Lower leg skin (tissue), 4 donors: Measurements from ENCODE around the gene RPH3AL. TPM values are rescaled to one million over a fixed set of nuclear protein-coding genes. Genes with fewer than 3 reads are reported as not detected.
"Not testable (repeated sequence)": the region's sequence is repeated elsewhere in the genome, so short reads cannot be mapped to it uniquely, and the experiment has no call there.

Experiments
- DNase-seq, 2 donors: peaks; one replicate each; pipeline ENCODE4 v3.0.0-alpha.2; 2019; ENCODE audit warnings: low spot score in 2 of 2
- H3K4me3 ChIP-seq: fragments of 200-600 bp; sonication (generic); 2 replicates; pipeline ENCODE4 v1.5.1; 2017; ENCODE audit warnings: mild to moderate bottlenecking, low read depth; ENCODE audit not compliant: poor library complexity, severe bottlenecking
- POLR2A ChIP-seq, 2 donors: fragments of 450-650 bp; IDR thresholded peaks; one replicate each; pipeline ENCODE4 v1.6.1; 2016 to 2017; ENCODE audit warnings: antibody characterized with exemption in 2 of 2, mild to moderate bottlenecking in 1 of 2, moderate library complexity in 1 of 2
- whole genome bisulfite sequencing, 2 donors: methylation state at CpG; one replicate each; pipeline ENCODE4 v1.1.5; 2018; 5-methylcytosine and 5-hydroxymethylcytosine counted together
- intact Hi-C: fragments of 100-400 bp; cut with DNase I; formaldehyde crosslinking; loops from one replicate; pipeline ENCODE4 v1.15.0; 2023; ENCODE audit warnings: low total_unique reads
- total RNA-seq, 4 donors: library from RNA; depleted of rRNA; stranded (reverse); fragments of >200 nt; gene quantifications; one replicate each; pipeline ENCODE4 v1.1.0, GENCODE V29; 2016
- TF ChIP-seq, protein P1 (sequence below), 3 donors: fragments of 450-650 bp; IDR thresholded peaks; one replicate each; pipeline ENCODE4 v1.5.1; 2016; ENCODE audit warnings: antibody characterized with exemption in 3 of 3, mild to moderate bottlenecking in 3 of 3, moderate library complexity in 2 of 3

The RPH3AL gene
- total RNA-seq, 4 donors from 2014 or later = 8.6 to 22.9 (median 15.9) TPM

DNA sequence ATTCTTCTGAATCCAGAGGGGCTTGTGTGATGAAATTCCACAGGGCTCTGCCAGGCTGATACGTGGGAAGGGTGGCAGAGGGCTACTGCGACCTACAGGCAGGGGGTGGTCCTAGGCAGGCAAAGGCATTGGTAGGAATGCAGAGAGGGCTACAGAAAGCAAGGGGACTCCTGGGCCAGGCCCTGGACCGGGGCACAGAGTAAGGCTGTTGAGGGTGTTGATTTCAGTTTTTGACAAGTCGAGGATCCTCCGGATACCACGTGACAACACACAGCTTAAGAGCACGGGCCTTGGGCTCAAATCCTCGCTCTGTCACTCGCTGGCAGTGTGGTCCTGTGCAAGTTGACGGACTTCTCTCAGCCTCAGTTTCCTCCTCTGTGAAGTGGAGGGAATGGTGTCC, 152.0 kb downstream of the RPH3AL start:
- WGBS, 2 donors = 41 to 59% methylated on average over 10 of the region's 10 CpGs
- intact Hi-C loops = no loop called here
- no peak for DNase-seq
- H3K4me3 ChIP-seq = no peak overlapping the region
- no peak for TF ChIP-seq POLR2A (IDR thresholded peaks at IDR 0.05)
- TF ChIP-seq, protein P1, sequence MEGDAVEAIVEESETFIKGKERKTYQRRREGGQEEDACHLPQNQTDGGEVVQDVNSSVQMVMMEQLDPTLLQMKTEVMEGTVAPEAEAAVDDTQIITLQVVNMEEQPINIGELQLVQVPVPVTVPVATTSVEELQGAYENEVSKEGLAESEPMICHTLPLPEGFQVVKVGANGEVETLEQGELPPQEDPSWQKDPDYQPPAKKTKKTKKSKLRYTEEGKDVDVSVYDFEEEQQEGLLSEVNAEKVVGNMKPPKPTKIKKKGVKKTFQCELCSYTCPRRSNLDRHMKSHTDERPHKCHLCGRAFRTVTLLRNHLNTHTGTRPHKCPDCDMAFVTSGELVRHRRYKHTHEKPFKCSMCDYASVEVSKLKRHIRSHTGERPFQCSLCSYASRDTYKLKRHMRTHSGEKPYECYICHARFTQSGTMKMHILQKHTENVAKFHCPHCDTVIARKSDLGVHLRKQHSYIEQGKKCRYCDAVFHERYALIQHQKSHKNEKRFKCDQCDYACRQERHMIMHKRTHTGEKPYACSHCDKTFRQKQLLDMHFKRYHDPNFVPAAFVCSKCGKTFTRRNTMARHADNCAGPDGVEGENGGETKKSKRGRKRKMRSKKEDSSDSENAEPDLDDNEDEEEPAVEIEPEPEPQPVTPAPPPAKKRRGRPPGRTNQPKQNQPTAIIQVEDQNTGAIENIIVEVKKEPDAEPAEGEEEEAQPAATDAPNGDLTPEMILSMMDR (IDR thresholded peaks at IDR 0.05) = no peak

DNA sequence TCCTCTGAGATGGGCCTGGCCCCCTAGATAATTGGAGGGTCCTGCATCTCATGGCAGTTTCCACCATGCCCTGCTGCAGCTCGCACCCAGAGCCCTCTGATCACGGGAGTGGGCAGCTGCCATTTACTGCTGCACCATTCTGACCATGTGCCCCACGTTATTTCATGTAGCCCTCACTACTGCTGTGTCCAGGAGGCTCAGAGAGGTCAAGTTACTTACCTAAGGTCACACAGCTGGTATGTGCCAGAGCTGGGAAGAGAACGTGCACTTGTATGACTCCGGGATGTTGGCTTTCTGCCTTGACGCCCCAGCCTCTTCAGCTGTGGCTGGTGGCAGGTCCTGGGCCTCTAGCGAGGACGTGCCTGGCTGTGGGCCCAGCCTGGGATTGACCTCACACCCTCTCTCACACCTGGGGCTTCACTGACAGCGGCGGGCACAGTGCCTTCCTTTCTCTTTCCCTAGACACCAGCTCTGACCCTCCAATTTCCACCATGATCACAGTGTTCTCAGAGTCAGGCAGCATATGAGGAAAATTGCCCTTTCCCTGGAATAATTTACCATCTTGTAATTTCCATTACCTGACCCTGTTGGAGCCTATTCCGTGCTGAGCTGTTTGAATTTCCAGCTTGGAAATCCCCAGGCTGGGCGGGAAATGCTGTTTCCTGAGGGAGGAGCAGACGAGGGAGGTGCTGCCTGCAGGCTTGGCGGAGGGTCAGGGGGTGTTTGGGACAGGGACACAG, 152.6 kb downstream of the RPH3AL start:
- 30 to 39% methylated on average over 14 of the region's 14 CpGs for WGBS, 2 donors
- intact Hi-C loops = no loop called here
- DNase-seq = no peak
- H3K4me3 ChIP-seq = no peak overlapping the region
- TF ChIP-seq, protein P1 (IDR thresholded peaks at IDR 0.05) = no peak
- TF ChIP-seq POLR2A (IDR thresholded peaks at IDR 0.05) = no peak

DNA sequence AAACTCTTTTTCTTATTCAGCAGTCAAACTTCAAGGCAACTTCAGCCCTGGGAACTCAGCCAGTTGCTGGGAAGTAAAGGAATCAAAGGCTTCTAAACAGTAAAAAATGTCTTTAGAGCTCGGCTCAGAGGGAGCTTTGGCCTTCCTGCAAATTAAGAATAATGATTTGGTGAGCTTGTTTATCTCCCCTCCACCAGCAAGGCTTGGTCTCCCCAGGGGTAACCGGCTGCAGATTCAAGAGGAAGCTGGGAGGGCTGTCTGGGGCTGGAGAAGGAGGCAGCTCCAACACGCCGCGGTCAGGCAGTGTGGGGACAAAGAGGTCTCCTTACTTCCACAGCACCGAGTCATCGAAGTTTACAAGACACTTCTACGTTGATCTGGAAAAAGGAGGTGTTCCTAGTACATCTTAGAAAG, 153.4 kb downstream of the RPH3AL start:
- no peak for DNase-seq
- TF ChIP-seq, protein P1 (IDR thresholded peaks at IDR 0.05) = no peak
- no peak for TF ChIP-seq POLR2A (IDR thresholded peaks at IDR 0.05)
- H3K4me3 ChIP-seq = no peak overlapping the region
- intact Hi-C loops = no loop called here
- WGBS, 2 donors = 12 to 18% methylated on average over 8 of the region's 8 CpGs

DNA sequence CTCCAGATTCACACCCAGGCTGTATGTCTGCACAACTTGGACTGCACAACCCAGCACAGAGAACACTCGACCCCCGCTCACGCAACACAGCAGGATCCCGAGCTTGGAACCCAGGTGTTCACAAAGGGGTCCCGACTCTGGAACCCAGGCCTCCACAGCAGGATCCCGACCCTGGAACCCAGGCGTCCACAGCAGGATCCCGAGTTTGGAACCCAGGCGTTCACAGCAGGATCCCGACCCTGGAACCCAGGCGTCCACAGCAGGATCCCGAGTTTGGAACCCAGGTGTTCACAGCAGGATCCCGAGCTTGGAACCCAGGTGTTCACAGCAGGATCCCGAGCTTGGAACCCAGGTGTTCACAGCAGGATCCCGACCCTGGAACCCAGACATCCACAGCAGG, 154.4 kb downstream of the RPH3AL start:
- H3K4me3 ChIP-seq, DNase-seq, intact Hi-C loops: not testable (repeated sequence)
- WGBS, 2 donors = 89 to 96% methylated on average over 15 of the region's 15 CpGs

DNA sequence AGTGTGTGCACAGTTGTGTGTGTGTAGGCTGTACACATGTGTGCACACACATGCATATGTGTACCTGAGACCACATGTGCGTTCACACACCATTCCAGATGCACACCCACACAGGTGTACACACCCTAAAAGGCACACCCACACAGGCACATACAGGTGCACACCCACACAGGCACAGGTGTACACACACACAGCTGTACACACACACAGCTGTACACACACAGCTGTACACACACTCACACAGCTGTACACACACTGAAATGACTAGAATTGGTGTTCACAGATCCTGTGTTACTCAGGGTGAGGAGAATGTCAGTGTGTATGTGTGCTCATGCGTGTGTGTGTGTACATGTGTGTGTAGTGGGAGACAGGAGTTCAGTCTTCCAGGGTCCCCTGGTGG, 155.3 kb downstream of the RPH3AL start:
- intact Hi-C loops = no loop called here
- WGBS, 2 donors = 82 to 87% methylated on average over 2 of the region's 2 CpGs

DNA sequence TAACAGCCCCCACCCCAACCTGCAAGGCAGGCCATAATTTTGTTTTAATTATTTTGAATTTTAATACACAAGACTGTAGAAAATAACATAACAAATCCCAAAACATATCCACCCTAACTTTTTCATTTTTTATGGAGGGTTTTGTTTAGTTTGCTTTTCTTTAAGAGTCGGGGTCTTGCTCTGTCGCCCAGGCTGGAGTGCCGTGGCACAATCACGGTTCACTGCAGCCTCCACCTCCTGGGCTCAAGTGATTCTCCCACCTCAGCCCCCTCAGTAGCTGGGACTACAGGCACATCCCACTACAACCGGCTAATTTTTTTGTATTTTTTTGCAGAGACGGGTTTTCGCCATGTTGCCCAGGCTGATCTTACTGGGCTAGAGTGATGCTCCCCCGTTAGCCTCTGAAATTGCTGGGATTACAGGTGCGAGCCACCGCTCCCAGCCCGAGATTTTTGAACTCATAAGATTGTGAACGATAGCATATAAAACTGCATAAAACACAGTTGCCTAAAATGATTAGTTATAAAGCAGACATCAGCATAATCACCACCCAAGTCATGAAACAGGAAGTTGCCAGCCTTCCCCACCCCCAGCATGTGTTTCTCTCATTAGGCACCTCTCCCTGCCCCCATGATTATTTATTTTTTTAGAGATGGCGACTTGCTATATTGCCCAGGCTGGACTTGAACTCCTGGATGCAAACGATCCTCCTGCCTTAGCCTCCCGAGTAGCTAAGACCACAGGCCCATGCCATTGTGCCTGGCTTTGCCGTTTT, 157.6 kb downstream of the RPH3AL start:
- DNase-seq = no peak
- TF ChIP-seq, protein P1 (IDR thresholded peaks at IDR 0.05) = no peak
- TF ChIP-seq POLR2A (IDR thresholded peaks at IDR 0.05) = no peak
- 73 to 77% methylated on average over 16 of the region's 16 CpGs for WGBS, 2 donors
- H3K4me3 ChIP-seq = no peak overlapping the region
- intact Hi-C loops = no loop called here

More for the DNA sequence above, 155.3 kb downstream of the RPH3AL start:
- DNase-seq = no peak
- H3K4me3 ChIP-seq = no peak overlapping the region
- TF ChIP-seq, protein P1 (IDR thresholded peaks at IDR 0.05) = no peak
- no peak for TF ChIP-seq POLR2A (IDR thresholded peaks at IDR 0.05)
